Measurements from ENCODE around the gene MPZL2.

The MPZL2 gene

GRCh38 chr11:118295199-118295598 is 31.1 kb upstream of the MPZL2 start:
- ChIA-PET CTCF (interaction anchor here (0.6 to 2.1 kb wide), 12 partner anchors 16 to 151 kb away, joined by 3 to 7 read pairs (median 3); no protein-coding TSS in a partner anchor), POLR2A (ENCODE audit: low non-redundant PET) (no interaction called here)
- H3K27ac ChIP-seq, result no peak overlapping the region
- no peak for DNase-seq (ENCODE audit: low spot score)
- TF ChIP-seq CTCF (conservative IDR thresholded peaks at IDR 0.05; ENCODE audit: low read depth), result no peak

DNA sequence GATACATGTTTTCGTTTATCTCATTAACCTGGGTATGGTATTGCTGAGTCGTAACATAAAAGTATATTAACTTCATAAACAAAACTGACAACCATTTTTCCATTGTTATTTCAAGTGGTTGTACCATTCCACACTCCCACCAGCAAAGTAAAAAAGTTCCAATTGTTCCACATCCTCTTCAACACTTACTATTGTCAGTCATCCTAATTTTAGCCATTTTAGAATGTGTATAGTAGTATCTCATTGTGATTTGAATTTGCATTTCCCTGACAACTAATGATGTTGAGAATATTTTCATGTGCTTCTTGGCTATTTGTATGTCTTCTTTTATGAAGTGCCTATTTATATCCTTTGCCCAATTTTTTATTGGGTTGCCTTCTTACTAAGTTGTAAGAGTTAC is 30.0 kb upstream of the MPZL2 start:
- no peak for TF ChIP-seq CTCF (conservative IDR thresholded peaks at IDR 0.05; ENCODE audit: low read depth)
- ChIA-PET POLR2A (ENCODE audit: low non-redundant PET) (no interaction called here), CTCF (no interaction called here)

DNA sequence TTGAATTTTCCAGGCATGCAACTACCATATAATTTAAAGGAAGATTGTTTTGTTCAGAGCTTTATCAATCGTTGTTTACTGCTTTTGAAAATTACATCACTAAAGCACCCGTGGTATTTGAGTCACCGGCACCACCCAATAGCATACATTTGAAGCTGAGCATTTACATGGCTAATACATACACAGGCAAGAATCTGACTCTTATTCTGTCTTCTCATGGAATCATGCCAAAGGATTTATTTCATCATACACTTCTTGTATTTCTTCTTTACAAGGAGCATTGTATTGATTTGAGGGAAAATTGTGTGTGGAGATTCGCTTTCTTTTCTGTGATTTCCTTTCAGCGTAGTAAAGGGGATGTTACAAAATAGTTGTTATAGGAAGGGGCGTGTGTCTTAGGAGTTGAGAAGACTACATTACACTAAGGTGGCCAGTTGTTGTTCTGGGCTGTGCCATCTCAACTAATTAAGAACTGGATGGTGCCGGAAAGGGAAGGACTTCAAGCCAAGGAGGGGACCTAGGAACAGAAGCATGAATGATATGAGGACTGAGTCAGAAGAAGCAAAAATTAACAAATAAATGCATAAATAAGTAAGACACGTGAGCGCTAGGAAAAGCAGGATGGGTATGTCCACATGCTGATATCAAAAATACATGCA is 27.5 kb upstream of the MPZL2 start:
- CTCF ChIA-PET, result interaction anchor here (0.6 to 2.0 kb wide), 9 partner anchors 10 to 121 kb away, joined by 3 to 13 read pairs (median 4); partner anchors contain the start of gene MPZL3
- POLR2A ChIA-PET (ENCODE audit: low non-redundant PET), result no interaction called here

More for the DNA sequence above, 30.0 kb upstream of the MPZL2 start:
- H3K27ac ChIP-seq, result no peak overlapping the region
- DNase-seq (ENCODE audit: low spot score), result no peak

GRCh38 chr11:118290923-118291322 is 26.8 kb upstream of the MPZL2 start:
- POLR2A ChIA-PET (ENCODE audit: low non-redundant PET), result no interaction called here
- no peak overlapping the region for H3K27ac ChIP-seq
- peak; percentile 62 for DNase-seq (ENCODE audit: low spot score)
- TF ChIP-seq CTCF (conservative IDR thresholded peaks at IDR 0.05; ENCODE audit: low read depth), result peak; percentile 46
- CTCF ChIA-PET, result interaction anchor here (0.6 to 2.0 kb wide), 8 partner anchors 9 to 120 kb away, joined by 3 to 13 read pairs (median 4); partner anchors contain the start of gene MPZL3

More for the DNA sequence above, 27.5 kb upstream of the MPZL2 start:
- DNase-seq (ENCODE audit: low spot score), result peak; percentile 58
- H3K27ac ChIP-seq, result no peak overlapping the region
- TF ChIP-seq CTCF (conservative IDR thresholded peaks at IDR 0.05; ENCODE audit: low read depth), result no peak

- no peak for DNase-seq (ENCODE audit: low spot score)
- CTCF ChIA-PET, result interaction anchor here (0.7 kb wide), 1 partner anchor 25 kb away, joined by 3 read pairs; the partner anchor contains the start of gene MPZL2
- no peak overlapping the region for H3K27ac ChIP-seq
- POLR2A ChIA-PET (ENCODE audit: low non-redundant PET), result no interaction called here
- TF ChIP-seq CTCF (conservative IDR thresholded peaks at IDR 0.05; ENCODE audit: low read depth), result no peak
These were observed 25.3 kb upstream of the MPZL2 start for GRCh38 chr11:118289401-118289800.

DNA sequence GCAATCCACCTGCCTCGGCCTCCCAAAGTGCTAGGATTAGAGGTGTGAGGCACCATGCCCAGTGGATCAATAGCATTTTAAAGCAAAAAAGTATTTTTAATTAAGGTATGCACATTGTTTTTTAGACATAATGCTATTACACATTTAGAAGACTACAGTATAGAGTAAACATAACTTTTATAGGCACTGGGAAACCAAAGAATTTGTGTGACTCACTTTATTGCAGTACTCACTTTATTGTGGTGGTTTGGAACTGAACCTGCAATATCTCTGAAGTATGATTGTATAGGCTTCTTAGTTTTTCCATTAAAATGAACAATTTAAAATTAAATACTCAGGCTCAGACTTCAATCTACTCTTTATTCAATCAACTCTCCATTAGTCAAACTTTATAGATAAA is 22.9 kb upstream of the MPZL2 start:
- no peak for TF ChIP-seq CTCF (conservative IDR thresholded peaks at IDR 0.05; ENCODE audit: low read depth)
- ChIA-PET CTCF (interaction anchor here (0.6 to 1.4 kb wide), 2 partner anchors 21 to 89 kb away, joined by 3 read pairs; no protein-coding TSS in a partner anchor), POLR2A (ENCODE audit: low non-redundant PET) (no interaction called here)
- DNase-seq (ENCODE audit: low spot score), result no peak
- H3K27ac ChIP-seq, result no peak overlapping the region
